VCaP (cell line): ENCODE results near the gene GLYR1.

ENCODE experiments used
- H3K27ac ChIP-seq: fragments of 450-650 bp; 2 replicates; pipeline ENCODE4 v1.5.1; 2017
- TF ChIP-seq, protein P1 (sequence below): fragments of 450-650 bp; conservative IDR thresholded peaks from 2 replicates; pipeline ENCODE4 v1.5.1; 2017; ENCODE audit warnings: mild to moderate bottlenecking, moderate library complexity

Gene GLYR1

DNA sequence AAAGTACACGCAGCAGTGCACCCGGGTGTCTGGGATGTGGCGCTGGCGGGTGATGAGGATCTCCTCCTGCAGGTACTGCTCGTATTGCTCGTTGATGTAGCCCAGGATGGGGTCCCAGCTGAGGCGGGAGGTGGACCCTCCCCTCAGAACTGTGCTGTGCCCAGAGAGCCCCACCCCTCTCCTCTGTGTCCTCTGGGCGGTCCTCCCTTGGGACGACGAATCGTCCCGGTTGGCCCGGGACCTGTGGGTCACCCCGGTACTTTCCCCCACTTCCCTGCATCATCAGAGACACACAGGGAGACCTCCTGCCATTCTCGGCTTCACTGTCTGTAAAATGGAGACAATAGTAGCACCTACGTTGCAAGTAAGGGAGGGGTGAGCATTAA lies 63.1 kb downstream of the GLYR1 start:
- TF ChIP-seq, protein P1, sequence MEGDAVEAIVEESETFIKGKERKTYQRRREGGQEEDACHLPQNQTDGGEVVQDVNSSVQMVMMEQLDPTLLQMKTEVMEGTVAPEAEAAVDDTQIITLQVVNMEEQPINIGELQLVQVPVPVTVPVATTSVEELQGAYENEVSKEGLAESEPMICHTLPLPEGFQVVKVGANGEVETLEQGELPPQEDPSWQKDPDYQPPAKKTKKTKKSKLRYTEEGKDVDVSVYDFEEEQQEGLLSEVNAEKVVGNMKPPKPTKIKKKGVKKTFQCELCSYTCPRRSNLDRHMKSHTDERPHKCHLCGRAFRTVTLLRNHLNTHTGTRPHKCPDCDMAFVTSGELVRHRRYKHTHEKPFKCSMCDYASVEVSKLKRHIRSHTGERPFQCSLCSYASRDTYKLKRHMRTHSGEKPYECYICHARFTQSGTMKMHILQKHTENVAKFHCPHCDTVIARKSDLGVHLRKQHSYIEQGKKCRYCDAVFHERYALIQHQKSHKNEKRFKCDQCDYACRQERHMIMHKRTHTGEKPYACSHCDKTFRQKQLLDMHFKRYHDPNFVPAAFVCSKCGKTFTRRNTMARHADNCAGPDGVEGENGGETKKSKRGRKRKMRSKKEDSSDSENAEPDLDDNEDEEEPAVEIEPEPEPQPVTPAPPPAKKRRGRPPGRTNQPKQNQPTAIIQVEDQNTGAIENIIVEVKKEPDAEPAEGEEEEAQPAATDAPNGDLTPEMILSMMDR, result no peak
- no peak overlapping the region for H3K27ac ChIP-seq

DNA sequence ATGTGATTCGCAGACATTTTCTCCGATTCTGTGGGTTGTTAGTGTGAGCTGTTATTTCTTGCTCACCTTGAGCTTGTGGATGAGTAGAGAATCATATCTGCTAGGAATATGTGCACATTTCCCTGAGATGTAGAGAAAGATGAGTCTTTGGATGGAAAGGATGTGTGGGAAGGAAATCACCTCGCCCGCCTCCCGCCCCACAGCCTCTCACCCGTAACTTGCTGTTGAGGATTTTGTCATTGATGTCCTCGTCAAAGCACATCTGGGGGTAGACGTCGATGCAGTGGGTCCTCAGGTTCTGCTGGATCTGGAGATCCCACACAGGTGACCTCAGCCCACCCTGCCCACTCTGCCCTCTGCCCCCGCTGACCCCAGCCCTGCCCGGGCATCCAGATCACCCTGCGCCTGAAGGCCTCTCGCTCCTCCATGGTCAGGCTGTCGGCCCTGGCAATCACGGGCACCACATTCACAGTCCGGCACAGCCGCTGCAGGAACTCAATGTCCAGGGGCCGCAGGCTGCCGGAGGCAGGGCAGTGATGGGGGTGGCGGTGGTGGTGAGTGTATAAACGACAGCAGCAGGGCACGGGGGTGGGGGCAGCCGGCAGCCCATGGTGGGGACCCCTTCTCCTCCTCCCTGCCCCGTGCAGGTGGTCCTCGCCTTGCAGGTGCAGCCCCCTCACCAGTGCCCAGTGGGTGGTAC lies 63.7 kb downstream of the GLYR1 start:
- no peak overlapping the region for H3K27ac ChIP-seq
- TF ChIP-seq, protein P1, result no peak

DNA sequence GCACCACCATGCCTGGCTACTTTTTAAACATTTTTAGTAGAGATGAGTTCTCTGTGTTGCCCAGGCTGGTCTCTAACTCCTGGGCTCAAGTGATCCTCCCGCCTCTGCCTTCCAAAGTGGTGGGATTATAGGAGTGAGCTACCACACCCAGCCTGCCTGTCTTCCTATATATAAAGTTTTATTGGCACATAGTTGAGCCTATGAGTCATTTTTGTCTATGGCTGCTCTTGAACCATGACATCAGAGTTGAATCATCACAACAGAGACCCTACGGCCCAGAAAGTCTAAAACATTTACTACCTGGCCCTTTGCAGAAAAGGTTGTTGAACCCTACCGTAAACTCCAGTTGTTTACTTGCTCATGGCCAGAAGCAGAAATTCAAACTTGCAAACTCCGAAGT lies 66.9 kb downstream of the GLYR1 start:
- no peak overlapping the region for H3K27ac ChIP-seq
- TF ChIP-seq, protein P1, result no peak

DNA sequence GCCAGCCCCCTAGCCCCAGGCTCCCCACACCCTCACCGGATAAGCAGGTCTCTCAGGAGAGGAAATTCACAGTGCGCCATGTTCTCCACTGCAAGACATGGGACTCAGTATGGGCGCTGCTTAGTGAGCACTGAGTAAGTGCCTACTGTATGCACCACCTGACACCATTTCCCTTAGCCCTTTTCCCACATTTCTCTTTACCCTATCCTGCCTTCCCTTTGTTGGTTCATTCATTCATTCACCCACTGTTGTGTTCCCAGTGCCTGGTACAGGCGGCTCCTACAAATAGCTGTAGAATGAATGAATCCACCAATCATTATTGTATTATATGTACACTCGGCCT lies 69.1 kb downstream of the GLYR1 start:
- no peak overlapping the region for H3K27ac ChIP-seq
- TF ChIP-seq, protein P1, result no peak

DNA sequence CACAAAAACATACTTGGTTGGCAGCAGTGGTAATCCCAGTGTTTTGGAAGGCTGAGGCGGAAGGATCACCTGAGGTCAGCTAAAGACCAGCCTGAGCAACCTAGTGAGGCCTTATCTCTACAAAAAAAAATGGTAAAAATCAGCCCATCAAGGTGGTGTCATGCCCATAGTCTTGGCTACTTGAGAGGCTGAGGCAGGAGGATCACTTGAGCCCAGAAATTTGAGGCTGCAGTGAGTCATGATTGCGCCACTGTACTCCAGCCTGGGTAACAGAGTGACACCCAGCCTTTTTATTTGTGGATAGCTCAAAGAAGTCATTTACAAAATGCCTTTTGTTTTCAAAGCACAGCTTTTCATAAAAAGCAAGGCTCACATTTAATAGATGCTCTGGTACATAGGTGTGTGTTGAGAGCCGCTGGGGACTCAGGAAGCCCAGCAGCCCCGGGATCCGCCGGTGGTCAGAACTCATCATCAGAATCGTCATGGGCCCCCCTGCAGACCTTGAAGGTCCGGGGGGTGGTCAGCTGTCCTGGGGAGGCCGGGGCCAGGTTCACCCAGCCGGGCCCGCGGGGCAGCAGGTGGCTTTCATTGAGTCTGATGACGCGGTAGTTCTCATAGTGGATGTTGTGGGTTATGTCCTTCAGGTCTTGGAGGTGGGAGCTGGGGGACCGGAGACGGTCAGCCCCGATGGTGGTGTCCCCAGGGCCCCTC lies 69.6 kb downstream of the GLYR1 start:
- H3K27ac ChIP-seq, result no peak overlapping the region
- TF ChIP-seq, protein P1, result no peak

DNA sequence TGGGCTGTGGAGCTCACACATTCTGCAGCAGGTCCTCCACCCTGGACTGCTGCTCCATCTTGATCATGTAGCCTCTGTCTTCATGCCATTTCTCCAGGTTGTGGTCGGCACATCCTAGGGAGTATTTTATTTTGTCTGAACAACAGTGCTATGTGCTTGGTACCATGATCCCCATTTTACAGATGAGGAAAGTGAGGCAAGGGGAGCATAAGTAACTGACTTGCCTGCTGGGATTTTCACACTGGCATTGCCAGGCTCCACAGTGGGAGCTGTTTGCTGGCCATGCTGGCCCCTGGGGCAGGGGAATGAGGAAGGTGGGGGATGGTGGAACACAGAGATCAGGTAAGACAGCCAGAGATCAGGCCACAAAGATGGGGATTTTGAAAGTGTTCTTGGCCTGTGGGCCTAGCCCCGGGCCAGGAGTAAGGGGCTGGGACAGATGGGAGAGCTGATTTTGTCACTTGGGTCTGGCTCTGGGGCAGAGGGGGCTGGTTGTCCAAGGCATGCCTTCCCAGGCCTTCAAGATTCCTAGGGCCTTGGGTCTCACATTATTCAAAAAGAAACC lies 70.9 kb downstream of the GLYR1 start:
- TF ChIP-seq, protein P1, result no peak
- no peak overlapping the region for H3K27ac ChIP-seq

DNA sequence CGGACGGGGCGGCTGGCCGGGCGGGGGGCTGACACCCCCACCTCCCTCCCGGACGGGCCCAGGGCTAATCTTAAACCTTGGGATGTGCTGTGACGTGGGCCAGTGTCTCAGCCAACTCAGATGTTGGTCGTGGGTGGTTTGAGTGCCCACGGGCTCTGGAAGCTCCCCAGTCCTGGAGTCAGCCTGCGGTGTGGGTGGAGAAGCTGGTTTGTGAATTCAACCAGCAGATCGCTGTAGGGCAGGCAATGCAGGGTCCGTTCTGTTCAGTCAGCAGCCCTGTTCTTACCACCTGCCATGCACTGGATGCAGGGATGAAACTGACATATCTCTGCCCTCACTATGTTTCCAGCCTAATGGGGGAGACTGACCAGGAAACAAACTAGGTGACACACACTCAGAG lies 72.1 kb downstream of the GLYR1 start:
- TF ChIP-seq, protein P1, result no peak
- no peak overlapping the region for H3K27ac ChIP-seq
